Endothelial cell of umbilical vein (primary cell): Measurements from ENCODE around the gene TXLNA. TPM values are rescaled to one million over a fixed set of nuclear protein-coding genes. Genes with fewer than 3 reads are reported as not detected.

Experiments used
- BruUV-seq: library from RNA; stranded (reverse); fragments of 400-500 nt; replicated peaks from 2 replicates; lab custom pipeline; 2021; lab: Mats Ljungman, UMichigan
- CTCF ChIA-PET: fragments of 300-600, 350-600 bp; sonication (Branson Sonifier 250); formaldehyde crosslinking; loops from one replicate; lab custom pipeline; 2021; ENCODE audit warnings: antibody characterized with exemption, inconsistent platforms; lab: Charles Lee
- POLR2A ChIA-PET: fragments of 300-600, 350-600 bp; sonication (Branson Sonifier 250); formaldehyde crosslinking; loops from one replicate; lab custom pipeline; 2021; ENCODE audit warnings: antibody characterized with exemption, inconsistent platforms; lab: Charles Lee
- DNase-seq: peaks from one replicate; pipeline ENCODE4 v3.0.0-alpha.2; 2011; ENCODE audit warnings: low read depth, low spot score
- FAIRE-seq: peaks from 2 replicates; lab custom pipeline; 2011; peaks lifted over from hg19 to GRCh38; lab: Jason Lieb, UNC
- H2AFZ ChIP-seq: 2 replicates; pipeline ENCODE4 v1.6.0; 2012; ENCODE audit warnings: low read depth, low read length, control low read depth, inconsistent platforms
- H3K27ac ChIP-seq: 2 replicates; pipeline ENCODE4 v1.5.1; 2011; ENCODE audit warnings: low read depth, mild to moderate bottlenecking, control low read depth, low read length, moderate library complexity; ENCODE audit not compliant: insufficient read depth
- H3K27me3 ChIP-seq, 2 experiments: 2 replicates each; pipeline versions ENCODE4 v1.6.0 to v1.6.1; 2011; ENCODE audit warnings: low read length in 2 of 2, mixed read lengths in 1 of 2; ENCODE audit not compliant: control insufficient read depth in 2 of 2, insufficient read depth in 2 of 2
- H3K36me3 ChIP-seq, 2 experiments: 2 replicates in 1 of 2; 3 replicates in 1 of 2; pipeline ENCODE4 v1.5.1; 2011; ENCODE audit warnings: low read length in 2 of 2, mild to moderate bottlenecking in 1 of 2, moderate library complexity in 1 of 2; ENCODE audit not compliant: control insufficient read depth in 2 of 2, insufficient read depth in 2 of 2; ENCODE audit errors: extremely low read depth in 1 of 2
- H3K4me1 ChIP-seq: 3 replicates; pipeline ENCODE4 v1.5.1; 2011; ENCODE audit warnings: mild to moderate bottlenecking, low read length; ENCODE audit not compliant: control insufficient read depth, insufficient read depth; ENCODE audit errors: extremely low read depth
- H3K4me2 ChIP-seq: 2 replicates; pipeline ENCODE4 v1.6.1; 2011; ENCODE audit warnings: low read length, control low read depth, mixed read lengths; ENCODE audit not compliant: insufficient read depth
- H3K4me3 ChIP-seq, 3 experiments: fragments of 200-600 bp in 1 of 3; sonication (generic), shearing (Covaris generic) in 1 of 3; replicated peaks in 1 of 3; 2 replicates each; pipeline ENCODE4 v1.5.1; 2011 to 2016; ENCODE audit warnings: control low read depth in 3 of 3, low read length in 3 of 3, mild to moderate bottlenecking in 2 of 3, inconsistent platforms in 1 of 3, low read depth in 1 of 3, moderate library complexity in 1 of 3; ENCODE audit not compliant: insufficient read depth in 1 of 3
- H3K79me2 ChIP-seq: 2 replicates; pipeline ENCODE4 v1.6.0; 2012; ENCODE audit warnings: low read length, inconsistent platforms; ENCODE audit not compliant: control insufficient read depth, insufficient read depth
- H3K9ac ChIP-seq: replicated peaks from 2 replicates; pipeline ENCODE3; 2011; ENCODE audit warnings: low read length, control low read depth; ENCODE audit not compliant: insufficient read depth; ENCODE audit errors: extremely low read depth
- H3K9me1 ChIP-seq: replicated peaks from 3 replicates; pipeline ENCODE4 v1.6.0; 2011; ENCODE audit warnings: mild to moderate bottlenecking, low read length; ENCODE audit not compliant: control insufficient read depth, insufficient read depth; ENCODE audit errors: extremely low read depth
- H3K9me3 ChIP-seq: replicated peaks from 2 replicates; pipeline ENCODE4 v1.5.1; 2012; ENCODE audit warnings: low read length, inconsistent platforms; ENCODE audit not compliant: control insufficient read depth, insufficient read depth
- H4K20me1 ChIP-seq: replicated peaks from 2 replicates; pipeline ENCODE3; 2011; ENCODE audit warnings: mild to moderate bottlenecking, low read length; ENCODE audit not compliant: control insufficient read depth, insufficient read depth; ENCODE audit errors: extremely low read depth
- EZH2 ChIP-seq: IDR thresholded peaks from 2 replicates; pipeline ENCODE4 v1.6.1; 2012; ENCODE audit warnings: borderline replicate concordance, low read depth, mild to moderate bottlenecking, moderate library complexity, low read length, inconsistent platforms; ENCODE audit not compliant: severe bottlenecking
- FOS ChIP-seq: IDR thresholded peaks from 2 replicates; pipeline ENCODE4 v1.6.1; 2011; ENCODE audit warnings: mild to moderate bottlenecking, low read length, moderate library complexity, borderline replicate concordance; ENCODE audit not compliant: insufficient read depth
- MYC ChIP-seq: IDR thresholded peaks from one replicate; pipeline ENCODE4 v1.6.1; 2011; ENCODE audit warnings: mild to moderate bottlenecking, low read depth, low read length
- POLR2AphosphoS5 ChIP-seq: IDR thresholded peaks from 2 replicates; pipeline ENCODE4 v1.6.1; 2012; ENCODE audit warnings: low read depth, mild to moderate bottlenecking, control low read depth, low read length, moderate library complexity; ENCODE audit not compliant: insufficient read depth
- dilution Hi-C: fragments of 300-500 bp; cut with MboI; formaldehyde crosslinking; loops from one replicate; pipeline ENCODE4 v1.15.0; 2019; ENCODE audit warnings: low sequenced_read_pairs; ENCODE audit not compliant: extremely low pct_ligation_motif_present
- intact Hi-C: fragments of 100-400 bp; cut with micrococcal nuclease; formaldehyde crosslinking; loops from one replicate; pipeline ENCODE4 v1.10.0; 2022
- polyA plus RNA-seq, 4 experiments: library from polyadenylated mRNA; depleted of rRNA in 3 of 4; stranded (reverse) in 3 of 4; unstranded in 1 of 4; fragments of >200 nt; gene quantifications; 2 replicates each; pipeline versions ENCODE4 v1.2.1 to v1.2.3, GENCODE V29; 2011 to 2012; ENCODE audit warnings: missing spikeins in 1 of 4
- total RNA-seq: library from RNA; stranded (reverse); gene quantifications from 2 replicates; pipeline ENCODE4 v1.2.3, GENCODE V29; 2021
- TF ChIP-seq, protein P1 (sequence below), 2 donors: IDR thresholded peaks; 1 replicate in 1 of 2; 2 replicates in 1 of 2; pipeline ENCODE4 v1.5.1; 2011; ENCODE audit warnings: low read length in 2 of 2, mild to moderate bottlenecking in 2 of 2, moderate library complexity in 2 of 2, control low read depth in 1 of 2, inconsistent platforms in 1 of 2, low read depth in 1 of 2; ENCODE audit not compliant: insufficient read depth in 1 of 2; ENCODE audit errors: extremely low read depth in 1 of 2
- TF ChIP-seq, protein P2 (sequence below): IDR thresholded peaks from 2 replicates; pipeline ENCODE4 v1.6.1; 2011; ENCODE audit not compliant: insufficient read depth, insufficient read length

The TXLNA gene
- total and polyA plus RNA-seq, 2 donors (not counting 3 experiments of a cell fraction or from before 2014, with no cell fraction given) = 41.8 to 69.4 TPM

DNA sequence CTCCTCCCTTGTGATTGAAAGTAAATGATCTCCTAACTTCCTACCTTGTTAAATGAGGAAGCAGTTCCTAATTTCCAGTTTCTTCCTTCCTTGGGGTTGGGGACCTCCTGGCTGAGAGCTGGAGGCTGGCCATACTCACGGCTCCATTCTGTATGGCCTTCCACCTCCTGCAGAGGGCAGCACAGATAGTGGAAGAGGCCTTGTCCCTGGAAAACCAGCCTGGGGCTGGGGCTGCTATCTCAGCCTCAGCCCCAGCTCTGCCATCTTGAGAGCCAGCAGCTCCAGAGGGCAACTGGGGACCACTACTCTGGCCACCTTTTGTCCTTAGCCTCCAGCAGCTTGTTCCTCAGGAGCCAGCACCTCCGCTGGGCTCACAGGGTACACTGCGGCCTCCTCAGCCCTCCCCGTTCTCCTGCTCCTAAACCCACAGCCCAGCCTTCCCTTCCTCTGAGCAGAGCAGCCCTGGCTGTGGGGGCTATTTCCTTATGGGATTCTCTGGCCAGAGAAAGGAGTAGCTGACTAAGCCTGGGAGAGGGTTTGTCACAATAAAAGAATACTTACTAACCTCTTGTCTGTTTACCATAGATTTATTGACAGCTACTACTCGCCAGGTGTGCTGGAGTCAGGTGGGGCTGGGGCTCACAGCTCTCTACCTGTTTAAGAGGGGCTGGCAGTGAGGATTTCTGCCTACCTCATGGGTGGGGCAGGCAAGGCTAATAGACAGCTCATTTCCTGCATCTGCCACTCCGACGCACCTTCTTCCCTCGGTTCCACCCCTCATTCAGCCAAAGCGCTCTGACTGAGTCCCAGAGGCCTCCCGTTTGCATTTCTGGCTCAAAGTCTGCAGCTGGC is 36.4 kb downstream of the TXLNA start:
- Histone ChIP-seq H3K9me3 (no peaks in the 10 kb centered on the region), H3K9ac (no peak overlapping the region), H3K4me2 (no peak overlapping the region), H3K36me3 (peaks cover 0 to 19% of the 10 kb centered on the region in 2 experiments), H3K27ac (no peak overlapping the region), H3K4me3 (no peak overlapping the region), H2AFZ (no peak overlapping the region), H3K4me1 (peaks cover 3% of the 10 kb centered on the region), H4K20me1 (no peaks in the 10 kb centered on the region), H3K79me2 (no peaks in the 10 kb centered on the region), H3K27me3 (no peaks in the 10 kb centered on the region), H3K9me1 (no peaks in the 10 kb centered on the region)
- ChIA-PET CTCF (interaction anchor here (0.8 to 3.5 kb wide), 48 partner anchors 8 to 432 kb away, joined by 3 to 78 read pairs (median 6); partner anchors contain the start of genes BSDC1, CCDC28B, FAM167B and FAM229A), POLR2A (interaction anchor here (0.8 to 2.1 kb wide), 4 partner anchors 10 to 120 kb away, joined by 3 to 17 read pairs (median 4); partner anchors contain the start of gene MARCKSL1)
- TF ChIP-seq MYC (no peak), EZH2 (no peak), FOS (no peak), POLR2AphosphoS5 (no peak)
- TF ChIP-seq, protein P1, sequence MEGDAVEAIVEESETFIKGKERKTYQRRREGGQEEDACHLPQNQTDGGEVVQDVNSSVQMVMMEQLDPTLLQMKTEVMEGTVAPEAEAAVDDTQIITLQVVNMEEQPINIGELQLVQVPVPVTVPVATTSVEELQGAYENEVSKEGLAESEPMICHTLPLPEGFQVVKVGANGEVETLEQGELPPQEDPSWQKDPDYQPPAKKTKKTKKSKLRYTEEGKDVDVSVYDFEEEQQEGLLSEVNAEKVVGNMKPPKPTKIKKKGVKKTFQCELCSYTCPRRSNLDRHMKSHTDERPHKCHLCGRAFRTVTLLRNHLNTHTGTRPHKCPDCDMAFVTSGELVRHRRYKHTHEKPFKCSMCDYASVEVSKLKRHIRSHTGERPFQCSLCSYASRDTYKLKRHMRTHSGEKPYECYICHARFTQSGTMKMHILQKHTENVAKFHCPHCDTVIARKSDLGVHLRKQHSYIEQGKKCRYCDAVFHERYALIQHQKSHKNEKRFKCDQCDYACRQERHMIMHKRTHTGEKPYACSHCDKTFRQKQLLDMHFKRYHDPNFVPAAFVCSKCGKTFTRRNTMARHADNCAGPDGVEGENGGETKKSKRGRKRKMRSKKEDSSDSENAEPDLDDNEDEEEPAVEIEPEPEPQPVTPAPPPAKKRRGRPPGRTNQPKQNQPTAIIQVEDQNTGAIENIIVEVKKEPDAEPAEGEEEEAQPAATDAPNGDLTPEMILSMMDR (IDR thresholded peaks at IDR 0.05; ENCODE audit: extremely low read depth in 1 of 2, insufficient read depth in 1 of 2, low read depth in 1 of 2, low read length in 2 of 2) = peak; percentile 84 to 89
- TF ChIP-seq, protein P2, sequence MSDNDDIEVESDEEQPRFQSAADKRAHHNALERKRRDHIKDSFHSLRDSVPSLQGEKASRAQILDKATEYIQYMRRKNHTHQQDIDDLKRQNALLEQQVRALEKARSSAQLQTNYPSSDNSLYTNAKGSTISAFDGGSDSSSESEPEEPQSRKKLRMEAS = no peak
- FAIRE-seq (peak; percentile 87), DNase-seq (peak; percentile 60)
- intact Hi-C loops (loop anchor here (1.0 to 5.0 kb wide), 3 partner anchors 100 to 198 kb away; partner anchors contain the start of genes FAM229A and TSSK3), dilution Hi-C loops (no loop called here)
- BruUV-seq = no TSS peak
